ENCODE data around the gene CRYGN.

The CRYGN gene

DNA sequence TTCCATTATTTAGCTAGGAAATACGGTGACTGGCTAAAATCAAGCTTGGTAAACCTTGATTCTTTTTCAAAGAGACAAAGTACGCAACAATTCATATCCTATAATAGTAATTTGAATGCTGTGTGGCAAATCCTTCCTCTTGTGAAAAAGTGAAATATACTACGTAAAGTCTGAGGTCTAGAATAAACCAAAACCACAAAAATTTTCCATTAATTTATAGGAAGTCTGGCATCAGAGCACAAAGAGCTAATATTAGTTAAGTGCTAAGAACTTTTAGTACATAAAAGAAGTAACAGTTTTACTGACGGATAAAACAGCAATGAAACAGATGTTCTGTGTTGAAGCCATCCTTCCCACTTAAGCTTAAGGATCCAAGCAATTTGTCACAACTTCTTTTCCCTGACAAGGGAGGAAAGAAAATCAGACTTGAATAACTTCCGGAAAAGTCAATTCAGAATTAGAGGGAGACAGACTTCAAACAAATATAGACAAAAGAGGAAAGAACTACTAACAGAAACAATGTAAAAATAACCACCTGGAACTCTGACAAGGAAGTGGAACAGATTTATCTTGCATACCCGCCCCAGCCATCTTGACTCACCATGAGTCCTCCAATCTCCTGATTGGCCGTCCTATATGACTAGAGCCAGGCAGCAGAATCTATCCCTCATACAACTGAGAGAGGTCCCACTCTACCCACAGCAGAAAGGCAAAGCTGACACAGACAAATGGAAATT, 45.2 kb upstream of the CRYGN start:
- TF ChIP-seq, protein P1, sequence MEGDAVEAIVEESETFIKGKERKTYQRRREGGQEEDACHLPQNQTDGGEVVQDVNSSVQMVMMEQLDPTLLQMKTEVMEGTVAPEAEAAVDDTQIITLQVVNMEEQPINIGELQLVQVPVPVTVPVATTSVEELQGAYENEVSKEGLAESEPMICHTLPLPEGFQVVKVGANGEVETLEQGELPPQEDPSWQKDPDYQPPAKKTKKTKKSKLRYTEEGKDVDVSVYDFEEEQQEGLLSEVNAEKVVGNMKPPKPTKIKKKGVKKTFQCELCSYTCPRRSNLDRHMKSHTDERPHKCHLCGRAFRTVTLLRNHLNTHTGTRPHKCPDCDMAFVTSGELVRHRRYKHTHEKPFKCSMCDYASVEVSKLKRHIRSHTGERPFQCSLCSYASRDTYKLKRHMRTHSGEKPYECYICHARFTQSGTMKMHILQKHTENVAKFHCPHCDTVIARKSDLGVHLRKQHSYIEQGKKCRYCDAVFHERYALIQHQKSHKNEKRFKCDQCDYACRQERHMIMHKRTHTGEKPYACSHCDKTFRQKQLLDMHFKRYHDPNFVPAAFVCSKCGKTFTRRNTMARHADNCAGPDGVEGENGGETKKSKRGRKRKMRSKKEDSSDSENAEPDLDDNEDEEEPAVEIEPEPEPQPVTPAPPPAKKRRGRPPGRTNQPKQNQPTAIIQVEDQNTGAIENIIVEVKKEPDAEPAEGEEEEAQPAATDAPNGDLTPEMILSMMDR (IDR thresholded peaks at IDR 0.05; ENCODE audit: insufficient read depth, low read length, missing control alignments): no peak
- ChIA-PET POLR2A (no interaction called here), CTCF (interaction anchor here (1.0 to 3.7 kb wide), 5 partner anchors 9 to 297 kb away, joined by 3 to 20 read pairs (median 4); no protein-coding TSS in a partner anchor)
- no peak overlapping the region for H3K4me3 ChIP-seq (ENCODE audit: low read depth, low read length)
- no peak for DNase-seq (ENCODE audit: low read depth, low spot score)

DNA sequence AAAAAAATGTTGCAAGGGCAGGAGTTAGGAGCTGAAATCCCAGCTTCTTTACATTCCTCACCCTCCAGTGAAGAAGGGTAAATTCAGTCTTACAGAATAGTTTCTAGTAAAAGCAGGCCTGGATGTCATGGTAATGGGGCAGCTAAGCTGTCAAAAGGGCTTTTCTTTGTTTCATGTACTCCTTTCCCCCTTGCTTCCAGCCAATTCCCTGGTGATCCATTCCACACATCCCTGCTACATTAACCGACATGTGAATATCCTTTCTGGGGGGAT, 43.7 kb upstream of the CRYGN start:
- no peak for DNase-seq (ENCODE audit: low read depth, low spot score)
- CTCF ChIA-PET: interaction anchor here (1.0 to 3.7 kb wide), 7 partner anchors 19 to 299 kb away, joined by 3 to 20 read pairs (median 3); no protein-coding TSS in a partner anchor
- TF ChIP-seq, protein P1 (IDR thresholded peaks at IDR 0.05; ENCODE audit: insufficient read depth, low read length, missing control alignments): no peak
- no peak overlapping the region for H3K4me3 ChIP-seq (ENCODE audit: low read depth, low read length)
- POLR2A ChIA-PET: no interaction called here

DNA sequence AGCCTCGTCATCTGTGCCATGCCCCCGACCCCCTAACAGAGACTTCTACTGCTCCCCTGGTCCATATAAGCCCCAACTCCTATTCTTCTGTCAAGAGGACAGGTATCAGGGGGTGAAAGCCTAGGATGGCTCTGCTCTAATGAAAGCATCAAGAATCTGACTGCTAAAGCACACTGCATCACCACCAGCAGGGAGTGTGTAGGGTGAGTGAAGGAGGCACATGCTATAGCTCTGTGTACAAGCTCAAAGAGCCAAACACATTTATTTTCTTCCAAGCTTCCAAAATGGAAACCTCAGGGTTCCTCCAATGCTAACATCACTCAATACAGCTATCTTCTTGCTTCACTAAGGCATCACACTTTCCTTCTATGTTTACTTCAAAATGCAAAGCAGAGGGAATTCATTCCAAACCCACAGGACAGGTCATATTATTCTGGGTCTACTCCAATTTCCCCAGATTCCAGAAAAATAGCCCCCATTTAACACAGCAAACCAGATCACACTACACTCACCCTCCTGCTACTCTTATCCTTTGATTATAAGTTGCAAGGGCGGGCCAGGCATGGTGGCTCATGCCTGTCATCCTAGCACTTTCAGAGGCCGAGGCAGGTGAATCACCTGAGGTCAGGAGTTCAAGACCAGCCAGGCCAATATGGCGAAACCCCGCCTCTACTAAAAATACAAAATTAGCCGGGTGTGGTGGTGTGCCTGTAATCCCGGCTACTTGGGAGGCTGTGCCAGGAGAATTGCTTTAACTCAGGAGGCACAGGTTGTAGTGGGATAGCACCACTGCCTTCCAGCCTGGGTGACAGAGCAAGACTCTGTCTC, 43.2 kb upstream of the CRYGN start:
- POLR2A ChIA-PET: no interaction called here
- CTCF ChIA-PET: interaction anchor here (0.7 to 3.7 kb wide), 10 partner anchors 10 to 299 kb away, joined by 3 to 20 read pairs (median 3); no protein-coding TSS in a partner anchor
- TF ChIP-seq, protein P1 (IDR thresholded peaks at IDR 0.05; ENCODE audit: insufficient read depth, low read length, missing control alignments): no peak
- no peak for DNase-seq (ENCODE audit: low read depth, low spot score)
- no peak overlapping the region for H3K4me3 ChIP-seq (ENCODE audit: low read depth, low read length)

DNA sequence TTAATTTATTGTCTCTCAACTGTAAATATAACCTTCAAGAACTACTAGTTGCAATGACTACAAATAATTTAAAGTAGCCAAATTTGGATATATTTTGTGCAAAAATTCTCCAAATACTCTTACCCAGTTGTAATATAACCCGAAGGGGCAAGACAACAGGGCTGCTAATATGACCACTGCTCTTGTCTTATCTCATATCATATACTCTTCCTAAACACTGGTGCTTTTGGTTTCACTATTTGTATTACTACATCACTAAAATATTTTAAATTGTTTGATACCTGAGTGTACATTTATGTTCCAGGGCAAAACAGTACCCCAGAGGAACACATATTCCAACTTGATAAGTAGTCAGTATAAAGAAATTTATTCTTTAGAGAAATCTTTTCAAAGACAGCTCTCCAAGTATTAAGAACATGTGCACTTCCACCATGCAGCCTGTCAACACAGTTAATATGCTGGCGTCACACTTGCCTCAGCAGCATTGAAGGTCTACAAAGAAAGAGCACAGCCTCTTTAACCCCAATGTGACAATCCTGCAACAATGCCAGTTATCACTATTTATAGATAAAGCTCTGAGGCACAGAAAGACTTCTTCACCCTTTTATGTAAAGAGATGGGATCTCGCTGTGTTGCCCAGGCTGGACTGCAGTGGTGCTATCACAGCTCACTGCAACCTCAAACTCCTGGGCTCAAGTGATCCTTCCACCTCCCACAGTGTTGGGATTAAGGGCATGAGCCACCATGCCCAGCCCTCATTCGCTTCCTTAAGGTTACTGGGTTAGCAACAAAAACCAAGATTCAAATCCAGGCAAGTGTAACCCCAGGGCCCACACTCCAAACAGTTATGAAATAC, 41.9 kb upstream of the CRYGN start:
- ChIA-PET POLR2A (no interaction called here), CTCF (interaction anchor here (1.0 to 2.2 kb wide), 5 partner anchors 22 to 278 kb away, joined by 3 to 8 read pairs (median 3); no protein-coding TSS in a partner anchor)
- DNase-seq (ENCODE audit: low read depth, low spot score): no peak
- no peak overlapping the region for H3K4me3 ChIP-seq (ENCODE audit: low read depth, low read length)
- TF ChIP-seq, protein P1 (IDR thresholded peaks at IDR 0.05; ENCODE audit: insufficient read depth, low read length, missing control alignments): no peak

DNA sequence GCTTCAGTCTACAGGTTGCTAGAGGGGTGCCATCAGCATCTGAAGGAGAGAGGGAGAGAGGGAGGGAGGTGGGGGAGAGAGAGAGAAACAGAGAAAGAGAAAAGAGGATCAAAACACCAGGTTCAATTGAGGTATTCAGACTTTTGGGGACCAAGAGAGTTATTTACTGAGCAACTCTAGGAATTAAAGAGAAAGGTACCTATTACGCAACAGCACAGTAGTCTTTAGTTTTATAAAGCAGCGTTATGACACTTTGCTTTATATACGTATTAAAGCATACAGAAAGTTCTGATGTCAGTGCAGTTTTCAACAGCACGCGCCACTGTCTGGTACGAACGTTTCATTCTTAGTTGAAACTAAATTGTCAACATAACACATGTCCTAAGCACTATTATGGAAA, 37.9 kb upstream of the CRYGN start:
- DNase-seq (ENCODE audit: low read depth, low spot score): no peak
- H3K4me3 ChIP-seq (ENCODE audit: low read depth, low read length): no peak overlapping the region
- ChIA-PET POLR2A (no interaction called here), CTCF (interaction anchor here (1.1 kb wide), 1 partner anchor 12 kb away, joined by 3 read pairs; no protein-coding TSS in a partner anchor)
- TF ChIP-seq, protein P1 (IDR thresholded peaks at IDR 0.05; ENCODE audit: insufficient read depth, low read length, missing control alignments): no peak

Data from AG04449 (cell line).